Neural progenitor cell (in vitro differentiated cells): Measurements from ENCODE around the gene MED31.

Experiments
- EZH2 ChIP-seq: fragments of 200-600 bp; sonication (generic); IDR thresholded peaks from 2 replicates; pipeline ENCODE4 v1.6.1; 2017; ENCODE audit warnings: antibody characterized with exemption, mild to moderate bottlenecking, moderate library complexity
- TF ChIP-seq, protein P1 (sequence below): fragments of 200-600 bp; sonication (generic); IDR thresholded peaks from 2 replicates; pipeline ENCODE4 v1.5.1; 2017; ENCODE audit warnings: antibody characterized with exemption, mild to moderate bottlenecking

DNA sequence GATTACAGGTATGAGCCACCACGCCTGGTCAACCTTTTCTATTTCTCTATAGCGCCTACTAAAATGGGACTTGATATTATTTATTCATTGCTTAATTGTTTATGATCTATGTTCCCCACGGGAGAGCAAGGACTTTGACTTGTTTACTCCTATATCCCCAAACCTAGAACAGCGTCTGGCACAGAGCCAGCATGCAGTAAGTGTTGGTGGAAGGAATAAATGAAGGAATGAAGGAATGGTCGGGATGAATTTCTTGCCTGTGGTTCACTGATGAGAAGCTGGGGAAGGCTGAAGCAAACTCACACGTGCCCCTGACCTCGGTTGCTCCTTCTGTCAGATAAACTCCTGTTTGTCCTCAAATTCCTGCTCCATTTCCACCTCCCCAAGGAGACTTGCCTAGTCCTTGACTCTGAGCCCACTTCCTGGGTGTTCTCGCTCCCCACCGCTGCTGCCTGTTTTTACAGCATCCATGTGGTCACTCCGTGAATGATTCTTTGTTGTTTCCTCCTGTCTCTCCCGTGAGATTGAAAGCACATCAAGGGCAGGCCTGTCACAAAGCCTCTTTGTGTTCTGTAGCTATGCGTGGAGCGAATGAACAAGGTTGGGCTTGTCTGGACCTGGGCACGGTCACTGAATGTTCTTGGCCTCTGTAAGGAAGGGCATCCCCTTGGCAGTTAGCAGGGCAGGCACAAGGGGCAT is 17.5 kb upstream of the MED31 start:
- TF ChIP-seq, protein P1, sequence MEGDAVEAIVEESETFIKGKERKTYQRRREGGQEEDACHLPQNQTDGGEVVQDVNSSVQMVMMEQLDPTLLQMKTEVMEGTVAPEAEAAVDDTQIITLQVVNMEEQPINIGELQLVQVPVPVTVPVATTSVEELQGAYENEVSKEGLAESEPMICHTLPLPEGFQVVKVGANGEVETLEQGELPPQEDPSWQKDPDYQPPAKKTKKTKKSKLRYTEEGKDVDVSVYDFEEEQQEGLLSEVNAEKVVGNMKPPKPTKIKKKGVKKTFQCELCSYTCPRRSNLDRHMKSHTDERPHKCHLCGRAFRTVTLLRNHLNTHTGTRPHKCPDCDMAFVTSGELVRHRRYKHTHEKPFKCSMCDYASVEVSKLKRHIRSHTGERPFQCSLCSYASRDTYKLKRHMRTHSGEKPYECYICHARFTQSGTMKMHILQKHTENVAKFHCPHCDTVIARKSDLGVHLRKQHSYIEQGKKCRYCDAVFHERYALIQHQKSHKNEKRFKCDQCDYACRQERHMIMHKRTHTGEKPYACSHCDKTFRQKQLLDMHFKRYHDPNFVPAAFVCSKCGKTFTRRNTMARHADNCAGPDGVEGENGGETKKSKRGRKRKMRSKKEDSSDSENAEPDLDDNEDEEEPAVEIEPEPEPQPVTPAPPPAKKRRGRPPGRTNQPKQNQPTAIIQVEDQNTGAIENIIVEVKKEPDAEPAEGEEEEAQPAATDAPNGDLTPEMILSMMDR = no peak
- TF ChIP-seq EZH2 = no peak
